Effector memory CD8-positive, alpha-beta T cell (primary cell): ENCODE results near the gene ADARB1.

ENCODE experiments used
- ATAC-seq: fragments of 150-1000 bp; cut with Tn5 transposase; replicated peaks from 2 replicates; pipeline ENCODE4 v1.10.0; 2021; ENCODE audit warnings: mild to moderate bottlenecking, moderate library complexity
- DNase-seq, 3 experiments: peaks; one replicate each; pipeline ENCODE4 v3.0.0; 2021
- H3K27ac Mint-ChIP-seq, 2 donors: one replicate each; pipeline ENCODE4 v1.8.0; 2022; ENCODE audit warnings: mild to moderate bottlenecking in 2 of 2, mixed read lengths in 2 of 2, moderate library complexity in 2 of 2
- H3K27me3 Mint-ChIP-seq, 2 donors: one replicate each; pipeline ENCODE4 v1.8.0; 2022; ENCODE audit warnings: mixed read lengths in 2 of 2
- H3K36me3 Mint-ChIP-seq: one replicate; pipeline ENCODE4 v1.8.0; 2022; ENCODE audit warnings: mild to moderate bottlenecking, moderate library complexity, mixed read lengths; ENCODE audit not compliant: insufficient read depth
- H3K4me1 Mint-ChIP-seq, 2 donors: one replicate each; pipeline ENCODE4 v1.8.0; 2022; ENCODE audit warnings: low read depth in 2 of 2, mixed read lengths in 2 of 2
- H3K4me3 Mint-ChIP-seq, 2 donors: one replicate each; pipeline ENCODE4 v1.8.0; 2022; ENCODE audit warnings: mild to moderate bottlenecking in 2 of 2, mixed read lengths in 2 of 2, moderate library complexity in 2 of 2
- H3K9me3 Mint-ChIP-seq, 2 donors: one replicate each; pipeline ENCODE4 v1.8.0; 2022; ENCODE audit warnings: mixed read lengths in 2 of 2

Gene ADARB1

DNA sequence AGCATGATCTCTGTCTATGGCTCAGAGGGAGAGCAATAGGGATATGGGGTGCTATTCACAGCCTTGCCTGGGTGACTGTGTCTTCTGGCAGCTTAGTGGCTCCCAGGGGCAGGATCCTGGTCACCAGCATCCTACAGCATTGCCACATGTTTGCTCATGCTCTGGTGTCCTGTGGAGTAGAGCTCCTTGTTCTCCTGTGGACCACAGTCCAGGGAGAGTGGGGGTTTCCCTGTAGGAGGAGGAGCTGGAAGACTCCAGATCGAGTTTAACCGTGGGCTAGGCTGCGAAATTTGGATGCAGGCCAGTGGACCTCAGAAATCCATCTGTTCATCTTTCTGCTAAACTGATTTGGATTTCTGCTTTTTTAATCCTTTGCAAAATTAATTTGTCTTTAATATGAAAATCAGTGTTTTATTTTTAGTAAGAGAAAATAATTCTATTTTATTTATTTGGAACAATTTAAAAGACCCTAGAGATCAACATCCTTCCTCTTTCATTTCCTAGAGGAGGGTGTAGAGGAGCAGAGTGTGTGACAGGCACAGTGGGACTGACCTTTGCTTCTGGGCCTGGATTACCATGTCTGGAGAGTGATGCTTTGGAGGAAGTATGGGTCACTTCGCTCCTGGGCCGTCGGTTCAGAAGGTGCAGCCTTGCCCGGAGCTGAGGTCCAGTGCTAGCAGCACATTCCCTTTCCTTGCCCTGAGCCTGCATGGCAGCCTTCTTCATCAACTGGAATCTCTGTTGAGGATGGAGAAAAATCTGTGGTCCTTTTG, 17.4 kb downstream of the ADARB1 start:
- ATAC-seq (no peak), DNase-seq (no peak)
- Mint-ChIP-seq H3K27me3 (no peaks in the 10 kb centered on the region), H3K4me3 (no peak overlapping the region), H3K27ac (no peak overlapping the region), H3K9me3 (no peaks in the 10 kb centered on the region), H3K4me1 (peaks cover 42 to 47% of the 10 kb centered on the region in 2 donors), H3K36me3 (peaks cover 3% of the 10 kb centered on the region)

DNA sequence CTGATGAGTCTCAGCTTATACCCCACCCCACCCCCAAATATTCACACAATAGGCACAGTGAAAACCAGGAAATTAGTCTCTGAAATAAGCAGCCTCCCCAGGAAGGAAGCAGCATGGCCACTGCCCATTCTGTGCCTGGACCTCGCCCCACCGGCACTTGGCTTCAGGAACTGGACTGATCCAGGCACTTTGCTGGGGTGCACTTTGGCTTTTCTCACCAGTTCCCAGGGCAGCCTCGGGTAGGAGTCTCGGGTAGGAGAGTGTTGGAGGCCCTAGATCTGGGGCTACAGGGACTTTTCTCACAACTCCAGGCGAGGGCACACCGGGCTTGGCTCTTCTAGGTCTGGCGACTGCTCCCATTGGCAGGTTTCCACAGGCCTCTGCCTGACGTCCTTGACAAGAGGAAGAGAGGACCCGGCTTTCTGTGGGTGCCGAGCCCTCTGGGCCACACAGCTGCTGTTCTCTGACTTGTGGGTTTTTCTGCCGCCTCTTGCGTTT, 18.7 kb downstream of the ADARB1 start:
- H3K9me3 Mint-ChIP-seq = no peaks in the 10 kb centered on the region
- peaks cover 3% of the 10 kb centered on the region for H3K36me3 Mint-ChIP-seq
- peak overlapping the region in 1 of 2 donors; percentile 64 for H3K27ac Mint-ChIP-seq
- no peak for DNase-seq
- no peak for ATAC-seq
- peaks cover 37 to 42% of the 10 kb centered on the region in 2 donors for H3K4me1 Mint-ChIP-seq
- H3K27me3 Mint-ChIP-seq = no peaks in the 10 kb centered on the region
- no peak overlapping the region for H3K4me3 Mint-ChIP-seq

DNA sequence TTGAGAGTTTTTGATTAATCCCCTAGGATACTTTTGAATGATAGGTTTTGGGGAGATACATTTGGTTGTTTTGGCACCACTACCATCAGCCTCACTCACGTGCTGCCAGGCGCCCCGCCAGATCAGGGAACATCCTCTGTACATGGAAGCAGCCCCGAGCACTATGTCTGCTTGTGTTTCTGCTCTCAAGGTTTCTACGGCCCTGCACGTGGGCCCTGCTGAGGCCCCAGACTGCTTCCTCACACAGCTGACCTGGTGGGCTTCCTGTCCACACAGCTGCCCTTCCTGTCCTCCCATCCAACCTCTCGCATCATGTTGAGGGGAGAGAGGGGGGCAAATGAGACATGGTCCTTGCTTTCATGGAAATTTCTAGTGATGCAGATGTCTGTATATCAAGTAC, 20.0 kb downstream of the ADARB1 start:
- Mint-ChIP-seq H3K4me1 (peaks cover 43 to 49% of the 10 kb centered on the region in 2 donors), H3K27ac (no peak overlapping the region), H3K36me3 (peaks cover 3% of the 10 kb centered on the region), H3K4me3 (no peak overlapping the region), H3K27me3 (no peaks in the 10 kb centered on the region), H3K9me3 (no peaks in the 10 kb centered on the region)
- no peak for ATAC-seq
- no peak for DNase-seq

DNA sequence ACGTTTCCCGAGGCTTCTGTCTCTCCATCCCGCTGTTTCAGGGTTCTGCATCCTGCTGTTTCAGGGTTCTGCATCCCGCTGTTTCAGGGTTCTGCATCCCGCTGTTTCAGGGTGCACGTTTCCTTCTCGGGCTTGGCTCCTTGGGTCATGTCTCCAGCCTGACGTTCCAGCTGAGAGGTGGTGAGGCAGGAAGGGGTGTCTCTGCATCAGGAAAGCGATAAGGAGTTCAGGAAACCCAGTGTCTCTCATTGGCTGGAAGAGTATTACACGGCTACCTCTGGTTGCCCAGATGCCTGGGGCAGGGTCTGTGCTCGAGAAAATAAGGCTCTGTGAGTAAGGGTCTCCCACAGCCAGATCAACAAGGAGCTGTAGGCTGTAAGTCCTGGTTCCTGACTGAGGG, 21.1 kb downstream of the ADARB1 start:
- Mint-ChIP-seq H3K27ac (no peak overlapping the region), H3K9me3 (no peaks in the 10 kb centered on the region), H3K36me3 (peaks cover 3% of the 10 kb centered on the region), H3K4me3 (no peak overlapping the region), H3K4me1 (peaks cover 34 to 46% of the 10 kb centered on the region in 2 donors), H3K27me3 (no peaks in the 10 kb centered on the region)
- no peak for ATAC-seq
- no peak for DNase-seq

DNA sequence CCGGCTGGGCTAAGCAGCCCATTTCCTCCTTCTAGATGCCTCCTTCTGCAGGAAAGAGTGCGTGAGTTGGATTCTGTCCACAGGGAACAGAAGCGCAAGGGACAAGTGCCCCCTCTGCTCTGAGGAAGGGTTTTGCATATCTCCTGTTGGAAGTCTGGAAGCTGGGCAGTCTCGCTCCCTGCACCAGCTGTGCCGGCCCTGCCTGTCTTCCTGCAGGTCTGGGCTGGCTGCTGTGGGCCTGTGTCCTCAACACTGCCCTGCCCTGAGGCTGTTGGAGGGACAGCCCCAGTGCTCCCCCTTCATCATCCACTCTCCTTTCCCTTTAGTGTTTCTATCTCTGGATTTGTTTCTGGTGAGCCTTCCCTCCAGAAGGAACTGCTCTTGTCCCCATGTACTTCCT, 21.8 kb downstream of the ADARB1 start:
- peaks cover 3% of the 10 kb centered on the region for H3K36me3 Mint-ChIP-seq
- H3K27me3 Mint-ChIP-seq = no peaks in the 10 kb centered on the region
- DNase-seq (no peak), ATAC-seq (no peak)
- H3K4me1 Mint-ChIP-seq = peaks cover 31 to 41% of the 10 kb centered on the region in 2 donors
- H3K4me3 Mint-ChIP-seq = no peak overlapping the region
- H3K27ac Mint-ChIP-seq = no peak overlapping the region
- no peaks in the 10 kb centered on the region for H3K9me3 Mint-ChIP-seq

DNA sequence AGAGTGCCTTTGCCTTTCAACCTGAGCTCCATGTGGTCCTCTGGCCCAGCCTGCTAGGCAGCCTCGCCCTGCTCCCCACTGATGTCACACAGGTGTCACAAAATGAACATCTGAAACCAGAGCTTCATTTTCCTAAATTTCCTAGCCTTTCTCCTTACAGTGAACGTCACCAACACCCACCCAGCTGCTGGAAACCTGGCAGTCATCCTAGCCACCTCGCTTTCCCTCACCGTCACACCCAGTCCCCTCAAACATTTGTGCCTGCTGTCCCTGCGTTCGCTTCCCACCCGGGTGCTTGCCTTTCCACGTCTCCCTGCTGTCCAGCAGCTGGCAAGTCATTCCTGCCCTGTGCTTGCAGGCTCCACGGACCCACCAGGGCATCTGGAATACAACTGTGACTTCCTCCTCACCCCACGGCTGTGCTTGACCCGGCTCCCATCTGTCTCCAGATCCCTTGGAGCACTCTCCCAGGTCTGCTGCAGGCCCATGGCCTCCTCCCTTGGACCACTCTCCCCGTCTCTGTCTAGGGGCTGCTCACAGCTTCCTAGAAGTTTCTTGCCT, 23.5 kb downstream of the ADARB1 start:
- ATAC-seq = no peak
- peak overlapping the region in 1 of 2 donors; percentile 13 for H3K27ac Mint-ChIP-seq
- H3K36me3 Mint-ChIP-seq = peaks cover 3% of the 10 kb centered on the region
- peaks cover 35 to 36% of the 10 kb centered on the region in 2 donors for H3K4me1 Mint-ChIP-seq
- H3K9me3 Mint-ChIP-seq = no peaks in the 10 kb centered on the region
- no peak overlapping the region for H3K4me3 Mint-ChIP-seq
- DNase-seq = no peak
- no peaks in the 10 kb centered on the region for H3K27me3 Mint-ChIP-seq

DNA sequence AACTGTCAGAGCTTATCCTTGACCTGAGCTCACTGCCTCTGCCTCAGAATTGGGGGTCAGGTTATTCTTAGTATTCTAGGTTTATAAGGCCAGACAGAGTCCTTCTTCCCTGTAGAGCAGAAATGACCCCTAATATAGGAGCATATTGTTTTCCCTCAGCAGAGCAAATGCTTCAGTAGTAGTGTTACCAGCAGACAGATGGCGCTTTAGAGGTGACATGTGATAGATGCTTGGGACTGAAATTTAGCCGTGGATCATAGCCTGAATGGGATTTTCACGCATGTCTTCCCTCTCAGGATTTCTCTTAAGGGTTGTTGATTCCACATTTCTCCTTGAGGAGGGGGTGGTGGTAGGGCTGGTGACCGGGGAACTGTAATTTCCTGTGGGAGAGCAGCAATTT, 24.5 kb downstream of the ADARB1 start:
- DNase-seq (no peak), ATAC-seq (no peak)
- Mint-ChIP-seq H3K9me3 (no peaks in the 10 kb centered on the region), H3K27me3 (no peaks in the 10 kb centered on the region), H3K4me3 (no peak overlapping the region), H3K36me3 (peaks cover 3% of the 10 kb centered on the region), H3K27ac (peak overlapping the region in 1 of 2 donors; percentile 13), H3K4me1 (peaks cover 29 to 35% of the 10 kb centered on the region in 2 donors)

DNA sequence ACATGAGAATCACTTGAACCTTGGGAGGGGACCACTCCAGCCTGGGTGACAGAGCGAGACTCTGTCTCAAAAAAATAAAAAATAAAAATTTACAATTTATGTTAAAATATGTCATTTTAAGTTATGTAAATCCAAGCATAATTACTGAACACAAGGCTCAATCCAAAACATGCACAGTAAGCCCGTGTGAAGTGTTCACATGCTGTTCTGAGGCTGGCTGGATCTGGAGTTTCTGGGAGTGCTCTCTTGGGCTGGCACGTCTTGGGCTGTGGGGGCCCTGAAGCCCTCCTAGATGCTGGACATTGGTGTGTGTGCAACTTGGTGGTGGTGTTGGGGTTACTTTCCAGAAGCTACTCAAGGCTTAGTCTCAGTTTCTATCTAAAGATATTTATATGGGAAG, 25.2 kb downstream of the ADARB1 start:
- no peaks in the 10 kb centered on the region for H3K9me3 Mint-ChIP-seq
- no peak overlapping the region for H3K27ac Mint-ChIP-seq
- ATAC-seq (no peak), DNase-seq (no peak)
- no peaks in the 10 kb centered on the region for H3K27me3 Mint-ChIP-seq
- no peak overlapping the region for H3K4me3 Mint-ChIP-seq
- peaks cover 34 to 42% of the 10 kb centered on the region in 2 donors for H3K4me1 Mint-ChIP-seq
- H3K36me3 Mint-ChIP-seq = peaks cover 3% of the 10 kb centered on the region

DNA sequence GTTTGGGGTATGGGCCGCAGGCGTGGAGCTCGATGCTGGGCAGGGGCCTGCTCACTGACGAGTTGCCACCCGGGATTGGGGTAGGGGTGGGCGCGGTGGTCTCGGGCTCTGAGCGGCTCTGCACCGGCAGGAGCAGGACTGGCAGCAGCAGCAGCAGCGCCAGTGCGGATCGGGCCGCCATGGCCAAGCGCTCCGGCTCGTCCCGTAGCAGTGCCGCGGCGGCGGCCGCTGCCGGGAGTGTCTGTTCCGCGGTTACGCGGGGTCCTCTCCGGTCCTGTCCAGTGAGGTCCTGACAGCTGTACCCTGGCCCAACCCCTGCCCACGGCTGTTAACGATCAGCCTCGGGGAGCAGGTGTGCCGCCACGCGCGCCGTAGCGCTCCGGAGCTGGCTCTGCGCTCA, 26.5 kb downstream of the ADARB1 start:
- ATAC-seq (no peak), DNase-seq (no peak)
- Mint-ChIP-seq H3K4me3 (no peak overlapping the region), H3K9me3 (no peaks in the 10 kb centered on the region), H3K27ac (no peak overlapping the region), H3K27me3 (no peaks in the 10 kb centered on the region), H3K36me3 (no peaks in the 10 kb centered on the region), H3K4me1 (peaks cover 27 to 47% of the 10 kb centered on the region in 2 donors)

DNA sequence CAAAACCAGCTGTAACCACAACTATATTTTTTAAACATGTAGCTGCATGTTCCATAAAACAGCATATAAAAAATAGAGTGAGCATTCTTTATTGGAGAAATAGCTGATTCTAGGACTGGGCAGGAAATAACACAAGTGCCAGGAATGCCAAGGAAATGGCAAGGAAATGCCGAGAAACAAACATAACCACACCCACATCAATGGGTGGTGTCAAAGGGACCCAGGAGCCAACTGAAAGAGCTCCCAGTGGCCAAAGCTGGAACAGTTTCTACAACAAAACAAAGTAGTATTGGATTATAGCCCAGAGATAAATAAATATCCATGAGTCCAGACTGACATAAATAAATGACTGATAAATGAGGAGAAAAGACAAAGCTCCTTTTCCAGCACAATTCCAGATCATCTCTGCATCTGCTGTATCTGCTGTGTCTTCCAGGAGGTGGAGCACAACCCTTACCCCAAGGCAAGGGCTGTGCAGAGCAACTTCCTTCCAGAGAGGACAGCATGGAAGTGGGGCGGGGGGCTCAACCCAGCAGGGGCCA, 28.1 kb downstream of the ADARB1 start:
- DNase-seq (no peak), ATAC-seq (no peak)
- Mint-ChIP-seq H3K4me1 (peaks cover 23 to 42% of the 10 kb centered on the region in 2 donors), H3K27ac (peak overlapping the region in 1 of 2 donors; percentile 46), H3K36me3 (no peaks in the 10 kb centered on the region), H3K9me3 (no peaks in the 10 kb centered on the region), H3K27me3 (no peaks in the 10 kb centered on the region), H3K4me3 (no peak overlapping the region)

DNA sequence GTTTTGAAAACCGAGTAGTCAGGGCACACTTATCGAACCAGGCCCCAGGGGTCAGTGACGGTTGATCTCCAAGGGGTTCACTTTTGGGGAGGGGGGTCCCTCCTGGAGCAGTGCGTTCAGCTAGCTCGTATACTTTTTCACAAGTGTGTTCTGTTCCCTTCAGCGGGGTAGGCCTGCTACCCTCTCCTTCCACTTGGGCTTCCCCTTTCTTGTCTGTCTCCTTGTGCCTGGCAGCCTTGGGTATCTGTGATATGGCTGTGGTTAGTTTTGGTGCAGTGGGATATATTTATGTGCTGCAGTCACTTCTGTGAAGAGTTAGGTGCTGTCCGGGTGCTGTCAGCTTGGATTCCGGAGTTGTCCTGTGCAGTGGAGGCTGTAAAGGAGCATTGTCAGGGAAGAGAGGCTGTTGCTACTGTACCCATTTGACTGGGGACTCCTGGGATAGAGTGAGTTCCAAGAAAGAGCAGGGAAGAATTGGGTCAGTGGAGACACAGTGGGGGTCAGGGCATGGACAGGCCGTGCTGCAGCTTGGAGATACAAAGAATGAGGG, 29.7 kb downstream of the ADARB1 start:
- no peak for ATAC-seq
- Mint-ChIP-seq H3K4me1 (peaks cover 17 to 31% of the 10 kb centered on the region in 2 donors), H3K36me3 (no peaks in the 10 kb centered on the region), H3K4me3 (peak overlapping the region; percentile 19 to 30), H3K27me3 (no peaks in the 10 kb centered on the region), H3K9me3 (no peaks in the 10 kb centered on the region), H3K27ac (peak overlapping the region; percentile 50 to 66)
- DNase-seq = no peak

DNA sequence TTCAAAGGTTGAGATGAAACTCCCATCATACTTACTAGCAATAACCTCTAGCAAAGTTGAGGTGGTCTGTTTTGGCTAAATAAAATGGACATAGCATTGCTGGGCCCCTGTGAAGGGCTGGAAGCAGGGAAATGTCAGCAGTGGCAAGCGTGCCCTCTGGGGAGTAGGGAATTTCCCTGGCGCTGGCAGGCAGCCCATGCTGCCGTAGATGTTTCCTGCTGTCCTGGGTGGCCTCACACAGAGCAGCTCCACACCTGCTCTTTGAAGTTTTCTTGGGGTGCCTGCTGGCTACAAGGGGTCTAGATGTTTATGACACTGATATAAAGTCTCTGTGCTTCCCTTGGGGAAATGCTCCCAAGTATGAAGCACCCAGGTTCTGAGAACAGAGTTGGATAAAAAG, 30.2 kb downstream of the ADARB1 start:
- ATAC-seq (peak; percentile 65), DNase-seq (no peak)
- H3K4me3 Mint-ChIP-seq = peak overlapping the region in 1 of 2 donors; percentile 19
- H3K36me3 Mint-ChIP-seq = no peaks in the 10 kb centered on the region
- H3K27me3 Mint-ChIP-seq = no peaks in the 10 kb centered on the region
- peak overlapping the region in 1 of 2 donors; percentile 66 for H3K27ac Mint-ChIP-seq
- H3K9me3 Mint-ChIP-seq = no peaks in the 10 kb centered on the region
- H3K4me1 Mint-ChIP-seq = peaks cover 22 to 35% of the 10 kb centered on the region in 2 donors

DNA sequence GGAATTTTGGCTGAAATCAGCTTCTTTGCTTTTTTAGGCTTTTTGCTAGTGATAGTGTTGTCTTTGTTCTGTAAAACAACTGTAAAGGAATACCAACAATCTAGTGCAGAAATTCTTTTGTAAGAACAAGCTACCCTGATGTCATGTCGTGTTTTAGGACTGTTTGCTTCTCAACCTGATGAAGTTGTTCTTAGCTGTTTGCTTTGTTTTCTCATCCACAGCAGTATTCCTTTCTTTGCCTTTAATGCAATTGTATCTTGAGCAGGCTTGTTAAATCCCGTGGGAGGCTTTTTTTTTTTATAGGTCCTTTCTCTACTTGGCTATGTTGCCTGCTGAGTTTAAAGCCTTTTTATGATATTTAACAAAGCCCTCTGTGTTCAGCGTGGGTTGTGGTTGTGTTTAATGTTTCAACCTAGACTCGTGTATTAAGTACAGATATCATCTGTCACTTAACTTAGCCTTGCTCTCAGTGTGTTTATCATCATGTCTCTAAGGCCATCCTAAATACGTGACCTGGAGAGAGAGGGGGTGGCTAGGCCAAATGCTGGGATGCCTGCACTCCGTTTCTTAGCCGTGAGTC, 31.6 kb downstream of the ADARB1 start:
- Mint-ChIP-seq H3K27ac (no peak overlapping the region), H3K4me3 (no peak overlapping the region), H3K27me3 (no peaks in the 10 kb centered on the region), H3K4me1 (peaks cover 33 to 47% of the 10 kb centered on the region in 2 donors), H3K9me3 (no peaks in the 10 kb centered on the region), H3K36me3 (no peaks in the 10 kb centered on the region)
- no peak for DNase-seq
- no peak for ATAC-seq
